IPS DF 6.9 (cell line): Measurements from ENCODE around the gene XRRA1.
"Not testable (repeated sequence)": the region's sequence is repeated elsewhere in the genome, so short reads cannot be mapped to it uniquely, and the experiment has no call there.

Experiments used
- DNase-seq: peaks from one replicate; pipeline ENCODE4 v3.0.0-alpha.2; 2013; ENCODE audit warnings: low read depth, low spot score
- H3K27ac ChIP-seq: one replicate; pipeline ENCODE4 v1.5.1; 2013; ENCODE audit warnings: low read length, control low read depth
- H3K27me3 ChIP-seq: 2 replicates; pipeline ENCODE4 v1.6.1; 2013; ENCODE audit warnings: mild to moderate bottlenecking, low read length; ENCODE audit not compliant: control insufficient read depth, insufficient read depth
- H3K36me3 ChIP-seq: 2 replicates; pipeline ENCODE4 v1.6.1; 2013; ENCODE audit warnings: low read length; ENCODE audit not compliant: control insufficient read depth, insufficient read depth
- H3K4me1 ChIP-seq: 2 replicates; pipeline ENCODE4 v1.6.1; 2013; ENCODE audit warnings: low read length; ENCODE audit not compliant: control insufficient read depth, insufficient read depth
- H3K4me3 ChIP-seq: 2 replicates; pipeline ENCODE4 v1.5.1; 2013; ENCODE audit warnings: mild to moderate bottlenecking, low read length
- H3K9me3 ChIP-seq: 2 replicates; pipeline ENCODE4 v1.6.1; 2013; ENCODE audit warnings: low read length, inconsistent platforms; ENCODE audit not compliant: control insufficient read depth, insufficient read depth
- WGBS: extraction: QIAGEN DNeasy Blood & Tissue Kit; methylation state at CpG from one replicate; pipeline ENCODE4 v1.1.7; 2013; ENCODE audit warnings: mixed read lengths, missing lambda C conversion rate; ENCODE audit not compliant: insufficient read length, insufficient coverage; 5-methylcytosine and 5-hydroxymethylcytosine counted together

XRRA1 gene

GRCh38 chr11:74840486-74840885 lies 108.4 kb downstream of the XRRA1 start:
- Histone ChIP-seq H3K27ac (no peak overlapping the region), H3K36me3 (peaks cover 8% of the 10 kb centered on the region; the same call in 1 of the 2 replicates), H3K4me1 (no peaks in the 10 kb centered on the region), H3K27me3 (no peaks in the 10 kb centered on the region), H3K9me3 (no peaks in the 10 kb centered on the region), H3K4me3 (no peak overlapping the region)
- no peak for DNase-seq
- no CpG with 5 or more reads among the region's 2 CpGs for WGBS

- no peaks in the 10 kb centered on the region for H3K4me1 ChIP-seq
- no peaks in the 10 kb centered on the region for H3K27me3 ChIP-seq
- H3K27ac ChIP-seq = no peak overlapping the region
- H3K36me3 ChIP-seq = peaks cover 8% of the 10 kb centered on the region; the same call in 1 of the 2 replicates
- no CpG with 5 or more reads among the region's 2 CpGs for WGBS
- no peak overlapping the region for H3K4me3 ChIP-seq
- no peaks in the 10 kb centered on the region for H3K9me3 ChIP-seq
- DNase-seq = no peak
Observed at GRCh38 chr11:74839971-74840370, 108.9 kb downstream of the XRRA1 start.

GRCh38 chr11:74839446-74839845 lies 109.4 kb downstream of the XRRA1 start:
- Histone ChIP-seq H3K36me3 (peaks cover 5% of the 10 kb centered on the region; the same call in 1 of the 2 replicates), H3K27me3 (no peaks in the 10 kb centered on the region), H3K9me3 (no peaks in the 10 kb centered on the region), H3K27ac (no peak overlapping the region), H3K4me3 (no peak overlapping the region), H3K4me1 (no peaks in the 10 kb centered on the region)
- 100% methylated on average over 1 of the region's 1 CpG for WGBS
- DNase-seq = no peak

- DNase-seq = no peak
- WGBS = no CpG with 5 or more reads among the region's 1 CpG
- Histone ChIP-seq H3K4me3 (no peak overlapping the region), H3K9me3 (no peaks in the 10 kb centered on the region), H3K27ac (no peak overlapping the region), H3K27me3 (no peaks in the 10 kb centered on the region), H3K36me3 (peaks cover 5% of the 10 kb centered on the region; the same call in 1 of the 2 replicates), H3K4me1 (no peaks in the 10 kb centered on the region)
Observed at GRCh38 chr11:74838188-74838587, 110.7 kb downstream of the XRRA1 start.

- Histone ChIP-seq H3K27ac (no peak overlapping the region), H3K36me3 (no peaks in the 10 kb centered on the region; the same call in 1 of the 2 replicates)
- no CpG with 5 or more reads among the region's 1 CpG for WGBS
Observed at GRCh38 chr11:74837191-74837590, 111.7 kb downstream of the XRRA1 start.

GRCh38 chr11:74826901-74827300 lies 122.0 kb downstream of the XRRA1 start:
- Histone ChIP-seq H3K4me3 (no peak overlapping the region), H3K9me3 (peaks cover 5% of the 10 kb centered on the region; the same call in 1 of the 2 replicates), H3K27ac (no peak overlapping the region), H3K4me1 (no peaks in the 10 kb centered on the region), H3K27me3 (no peaks in the 10 kb centered on the region), H3K36me3 (no peaks in the 10 kb centered on the region)
- WGBS = no CpG with 5 or more reads among the region's 4 CpGs
- DNase-seq = no peak

More at GRCh38 chr11:74837191-74837590, 111.7 kb downstream of the XRRA1 start:
- Histone ChIP-seq H3K4me3 (no peak overlapping the region), H3K9me3 (no peaks in the 10 kb centered on the region), H3K27me3 (no peaks in the 10 kb centered on the region), H3K4me1 (no peaks in the 10 kb centered on the region)
- DNase-seq = no peak

GRCh38 chr11:74825596-74825995 lies 123.3 kb downstream of the XRRA1 start:
- DNase-seq = not testable (repeated sequence)

GRCh38 chr11:74824285-74824982 lies 124.5 kb downstream of the XRRA1 start:
- Histone ChIP-seq H3K36me3 (no peaks in the 10 kb centered on the region), H3K27ac (no peak overlapping the region), H3K27me3 (no peaks in the 10 kb centered on the region), H3K4me3 (no peak overlapping the region), H3K9me3 (peaks cover 5% of the 10 kb centered on the region; the same call in 1 of the 2 replicates), H3K4me1 (no peaks in the 10 kb centered on the region)
- DNase-seq = no peak
- no CpG with 5 or more reads among the region's 1 CpG for WGBS

More at GRCh38 chr11:74825596-74825995, 123.3 kb downstream of the XRRA1 start:
- H3K36me3 ChIP-seq, H3K9me3 ChIP-seq, H3K4me1 ChIP-seq, H3K27ac ChIP-seq, H3K27me3 ChIP-seq, H3K4me3 ChIP-seq: not testable (repeated sequence)
- WGBS = no CpG with 5 or more reads among the region's 2 CpGs

- no peak for DNase-seq
- Histone ChIP-seq H3K36me3 (no peaks in the 10 kb centered on the region), H3K27ac (no peak overlapping the region), H3K27me3 (no peaks in the 10 kb centered on the region), H3K4me3 (no peak overlapping the region), H3K4me1 (no peaks in the 10 kb centered on the region), H3K9me3 (peaks cover 5% of the 10 kb centered on the region; the same call in 1 of the 2 replicates)
- no CpG with 5 or more reads among the region's 5 CpGs for WGBS
Observed at GRCh38 chr11:74822170-74822569, 126.7 kb downstream of the XRRA1 start.

GRCh38 chr11:74820763-74821162 lies 128.1 kb downstream of the XRRA1 start:
- Histone ChIP-seq H3K27me3 (no peaks in the 10 kb centered on the region), H3K27ac (no peak overlapping the region), H3K4me3 (no peak overlapping the region), H3K9me3 (no peaks in the 10 kb centered on the region), H3K36me3 (no peaks in the 10 kb centered on the region), H3K4me1 (no peaks in the 10 kb centered on the region)
- no peak for DNase-seq
- WGBS = no CpG with 5 or more reads among the region's 1 CpG

GRCh38 chr11:74819400-74819799 lies 129.5 kb downstream of the XRRA1 start:
- Histone ChIP-seq H3K4me1 (no peaks in the 10 kb centered on the region), H3K27me3 (no peaks in the 10 kb centered on the region), H3K9me3 (no peaks in the 10 kb centered on the region), H3K27ac (no peak overlapping the region), H3K4me3 (no peak overlapping the region), H3K36me3 (no peaks in the 10 kb centered on the region)
- WGBS = no CpG with 5 or more reads among the region's 1 CpG
- DNase-seq = no peak
